Measurements from ENCODE around the gene CLIC6. TPM values are rescaled to one million over a fixed set of nuclear protein-coding genes. Genes with fewer than 3 reads are reported as not detected.
A peak's percentile ranks its signal among the peaks of the same experiment; 100 is the strongest.

CLIC6 gene
- total and polyA plus RNA-seq, 7 donors = 0.50 to 35.5 (median 7.7) TPM

GRCh38 chr21:34670220-34670961 lies 1.6 kb downstream of the CLIC6 start:
- peak in 1 of 2 donors; percentile 32 for DNase-seq
- Histone ChIP-seq H3K4me3 (peak overlapping the region; percentile 62), H3K4me1 (no peaks in the 10 kb centered on the region), H3K36me3 (ENCODE audit: insufficient read depth in 1 of 2, low read depth in 1 of 2) (no peaks in the 10 kb centered on the region), H3K27me3 (ENCODE audit: insufficient read depth in 3 of 3, low read length in 2 of 3) (peaks cover 0 to 49% (median 14%) of the 10 kb centered on the region in 3 donors), H3K9me3 (no peaks in the 10 kb centered on the region), H3K27ac (peak overlapping the region; percentile 23)
- WGBS, 3 donors = 2 to 3% (median 2%) methylated on average over 47 to 70 of the region's 70 CpGs
- ATAC-seq = peak; percentile 46 to 53 (median 49)
- intact Hi-C loops (cut with DNase I) = no loop called here
- TF ChIP-seq CTCF (IDR thresholded peaks at IDR 0.05) = no peak

- 20 to 28% (median 20%) methylated on average over 8 of the region's 8 CpGs for WGBS, 3 donors
- TF ChIP-seq CTCF (IDR thresholded peaks at IDR 0.05) = no peak
- intact Hi-C loops (cut with DNase I) = no loop called here
Observed at GRCh38 chr21:34670962-34671348, 2.2 kb downstream of the CLIC6 start.

GRCh38 chr21:34671462-34671861 lies 2.7 kb downstream of the CLIC6 start:
- peaks cover 0 to 49% (median 16%) of the 10 kb centered on the region in 3 donors for H3K27me3 ChIP-seq (ENCODE audit: insufficient read depth in 3 of 3, low read length in 2 of 3)
- no peak for ATAC-seq

More at GRCh38 chr21:34670962-34671348, 2.2 kb downstream of the CLIC6 start:
- ATAC-seq (no peak), DNase-seq (no peak)
- H3K4me3 ChIP-seq = peak overlapping the region; percentile 62
- H3K27ac ChIP-seq = no peak overlapping the region
- no peaks in the 10 kb centered on the region for H3K9me3 ChIP-seq
- H3K4me1 ChIP-seq = no peaks in the 10 kb centered on the region
- peaks cover 0 to 49% (median 16%) of the 10 kb centered on the region in 3 donors for H3K27me3 ChIP-seq (ENCODE audit: insufficient read depth in 3 of 3, low read length in 2 of 3)
- H3K36me3 ChIP-seq (ENCODE audit: insufficient read depth in 1 of 2, low read depth in 1 of 2) = no peaks in the 10 kb centered on the region

GRCh38 chr21:34671891-34672290 lies 3.1 kb downstream of the CLIC6 start:
- peak in 1 of 4 donors; percentile 32 for ATAC-seq
- H3K4me1 ChIP-seq = no peaks in the 10 kb centered on the region
- H3K27ac ChIP-seq = no peak overlapping the region
- no peaks in the 10 kb centered on the region for H3K36me3 ChIP-seq (ENCODE audit: insufficient read depth in 1 of 2, low read depth in 1 of 2)
- 42 to 56% (median 43%) methylated on average over 4 of the region's 4 CpGs for WGBS, 3 donors
- DNase-seq = no peak
- no peaks in the 10 kb centered on the region for H3K9me3 ChIP-seq
- peaks cover 0 to 49% (median 16%) of the 10 kb centered on the region in 3 donors for H3K27me3 ChIP-seq (ENCODE audit: insufficient read depth in 3 of 3, low read length in 2 of 3)
- no peak for TF ChIP-seq CTCF (IDR thresholded peaks at IDR 0.05)
- intact Hi-C loops (cut with DNase I) = no loop called here
- no peak overlapping the region for H3K4me3 ChIP-seq

More at GRCh38 chr21:34671462-34671861, 2.7 kb downstream of the CLIC6 start:
- no peaks in the 10 kb centered on the region for H3K36me3 ChIP-seq (ENCODE audit: insufficient read depth in 1 of 2, low read depth in 1 of 2)
- no peak overlapping the region for H3K4me3 ChIP-seq
- H3K4me1 ChIP-seq = no peaks in the 10 kb centered on the region
- 45 to 79% (median 68%) methylated on average over 1 of the region's 1 CpG for WGBS, 3 donors
- intact Hi-C loops (cut with DNase I) = no loop called here
- no peak overlapping the region for H3K27ac ChIP-seq
- no peaks in the 10 kb centered on the region for H3K9me3 ChIP-seq
- TF ChIP-seq CTCF (IDR thresholded peaks at IDR 0.05) = no peak
- no peak for DNase-seq

All from psoas muscle (tissue), 8 donors.